Testis (tissue), 2 donors: ENCODE data around the gene SLC52A3.

ENCODE experiments used
- CTCF ChIP-seq, 3 experiments: fragments of 450-650 bp in 2 of 3; fragments of 200-600 bp in 1 of 3; sonication (generic) in 1 of 3; IDR thresholded peaks; one replicate each; pipeline ENCODE4 v1.5.1; 2016 to 2019; ENCODE audit warnings: antibody characterized with exemption in 3 of 3, mild to moderate bottlenecking in 2 of 3, moderate library complexity in 1 of 3
- POLR2A ChIP-seq: fragments of 450-650 bp; IDR thresholded peaks from one replicate; pipeline ENCODE4 v1.6.1; 2017; ENCODE audit warnings: antibody characterized with exemption, mild to moderate bottlenecking, moderate library complexity

DNA sequence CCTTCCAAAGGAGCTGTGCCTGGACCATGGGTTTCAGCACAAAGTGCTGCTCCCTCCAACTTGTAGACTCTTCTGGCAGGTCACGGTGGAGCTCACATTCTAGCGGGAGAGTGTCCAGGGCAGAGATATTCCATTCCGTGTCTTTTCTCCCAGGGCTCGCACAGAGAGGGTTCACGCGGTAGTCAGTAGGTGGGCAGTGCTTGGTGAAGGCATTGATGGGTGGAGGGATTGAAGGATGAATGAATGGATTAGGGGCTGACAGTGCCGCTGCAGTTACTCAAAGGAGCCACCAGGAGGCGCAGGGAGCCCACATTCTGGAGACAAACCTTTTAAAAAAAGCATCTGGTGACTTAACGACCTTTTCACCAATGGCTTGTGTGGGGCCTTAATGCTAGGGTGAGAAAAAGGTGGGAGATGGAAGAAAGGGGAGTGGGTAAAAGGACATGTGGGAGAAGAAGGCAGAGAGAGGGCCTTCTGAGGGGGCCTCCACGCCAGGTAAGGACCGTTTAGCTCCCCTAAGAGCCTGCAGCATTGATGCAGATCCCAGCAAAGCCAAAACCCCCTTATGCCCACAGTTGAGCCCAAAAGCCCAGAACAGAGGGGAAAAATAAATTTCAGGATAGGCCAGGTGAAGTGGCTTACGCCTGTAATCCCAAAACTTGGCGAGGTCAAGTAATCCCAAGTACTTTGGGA is 47.8 kb upstream of the SLC52A3 start:
- TF ChIP-seq CTCF (IDR thresholded peaks at IDR 0.05): peak; percentile 94 to 99 (median 96)
- no peak for TF ChIP-seq POLR2A
